Measurements from ENCODE around the gene PLEKHA7. TPM values are rescaled to one million over a fixed set of nuclear protein-coding genes. Genes with fewer than 3 reads are reported as not detected.

Gene PLEKHA7
- polyA plus RNA-seq, 1 donor: 63.0 TPM

DNA sequence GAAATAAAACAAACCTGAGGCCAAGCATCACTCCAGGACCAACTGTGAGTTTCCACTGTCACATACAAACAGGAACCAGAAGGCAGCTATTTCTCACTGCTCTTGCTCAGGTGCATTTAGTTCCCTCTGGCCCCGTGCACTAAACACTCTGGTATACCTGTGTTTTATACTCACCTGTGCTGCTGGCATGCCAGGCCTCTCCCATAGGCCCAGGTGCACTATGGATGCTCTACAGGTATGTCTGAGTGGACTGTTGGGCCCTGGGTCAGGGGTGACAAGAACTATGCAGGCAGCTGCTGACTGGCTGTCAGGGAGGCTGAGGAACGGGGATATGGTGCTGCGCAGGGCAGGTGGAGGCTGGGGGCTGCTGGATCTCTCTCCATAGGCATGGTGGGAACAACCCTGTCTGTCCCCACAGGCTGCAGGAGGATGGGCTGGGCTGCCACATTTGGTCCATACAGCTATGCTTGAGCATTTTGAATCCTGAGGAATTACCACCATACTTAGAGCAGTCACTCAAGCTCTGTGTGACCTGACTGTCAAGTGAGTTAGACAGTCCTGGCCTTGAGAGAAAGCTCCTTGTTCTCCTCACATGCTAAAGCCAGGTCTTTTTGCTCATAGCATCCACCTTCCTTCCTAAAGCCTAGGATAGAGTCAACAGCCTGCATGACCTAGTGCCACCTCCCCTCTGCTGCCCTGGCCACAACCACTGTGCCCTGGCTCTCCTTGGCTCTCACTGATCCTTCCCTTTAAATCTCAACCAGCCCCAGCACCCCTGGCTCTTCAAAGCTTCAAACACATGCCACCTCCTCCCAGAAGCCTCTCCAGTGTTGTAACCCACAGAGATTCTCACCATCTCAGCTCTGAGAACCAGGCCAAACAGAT, 202.8 kb downstream of the PLEKHA7 start:
- no peak for DNase-seq

DNA sequence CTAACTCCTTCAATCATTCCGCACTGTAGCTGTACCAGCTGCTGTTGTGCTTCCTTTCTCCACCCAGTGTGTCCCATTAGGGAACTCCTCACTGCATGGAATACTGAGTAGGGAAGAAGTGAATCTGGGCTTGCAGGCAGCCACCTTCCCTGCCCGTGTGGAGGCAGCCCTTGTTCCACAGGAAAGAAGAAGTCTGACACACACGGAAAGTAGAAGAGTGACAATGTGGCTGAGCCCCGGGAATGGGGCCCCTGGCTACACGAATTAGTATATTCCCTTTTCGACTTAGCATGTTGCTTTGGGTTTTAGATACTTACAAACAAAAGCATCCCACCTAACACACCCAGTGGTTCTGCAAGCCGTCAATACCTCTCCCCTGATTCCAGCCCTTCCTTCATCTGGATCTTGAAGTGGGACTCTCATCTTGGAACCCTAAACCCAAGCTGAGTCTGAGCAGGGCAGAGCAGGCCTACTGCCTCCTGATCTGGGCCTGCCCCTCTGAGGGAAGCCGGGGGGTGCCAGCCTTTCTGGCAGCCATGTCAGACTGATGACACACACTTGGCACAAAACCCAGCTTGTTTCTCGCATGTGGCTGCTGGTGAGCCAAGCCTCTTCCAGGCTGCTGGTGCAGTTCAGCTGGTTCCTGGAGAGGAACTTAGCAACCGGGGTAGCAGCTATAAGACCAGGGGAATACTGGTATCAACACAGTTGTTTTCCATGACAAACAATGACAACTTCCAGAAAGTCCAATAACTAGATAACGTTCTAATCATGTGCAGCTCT, 204.1 kb downstream of the PLEKHA7 start:
- no peak for DNase-seq

DNA sequence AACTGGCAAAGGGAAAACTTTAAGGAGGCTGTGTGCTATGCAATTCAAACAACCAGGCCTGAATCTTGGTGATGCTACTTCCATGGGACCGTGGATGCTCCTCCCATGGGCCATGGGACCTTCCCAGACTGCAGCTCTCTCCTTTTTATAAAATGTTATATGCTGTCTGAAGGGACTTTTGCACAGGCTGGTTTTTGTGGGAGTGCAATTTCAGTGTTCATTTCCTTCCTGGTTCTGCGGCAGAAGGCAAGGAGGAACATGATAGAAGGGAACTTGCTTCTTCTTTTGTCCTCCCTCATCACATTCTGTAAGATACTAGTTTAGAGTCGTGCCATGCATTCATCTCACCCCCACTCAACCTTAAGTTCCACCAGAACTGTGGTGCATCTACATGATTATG, 206.9 kb downstream of the PLEKHA7 start:
- DNase-seq: no peak

DNA sequence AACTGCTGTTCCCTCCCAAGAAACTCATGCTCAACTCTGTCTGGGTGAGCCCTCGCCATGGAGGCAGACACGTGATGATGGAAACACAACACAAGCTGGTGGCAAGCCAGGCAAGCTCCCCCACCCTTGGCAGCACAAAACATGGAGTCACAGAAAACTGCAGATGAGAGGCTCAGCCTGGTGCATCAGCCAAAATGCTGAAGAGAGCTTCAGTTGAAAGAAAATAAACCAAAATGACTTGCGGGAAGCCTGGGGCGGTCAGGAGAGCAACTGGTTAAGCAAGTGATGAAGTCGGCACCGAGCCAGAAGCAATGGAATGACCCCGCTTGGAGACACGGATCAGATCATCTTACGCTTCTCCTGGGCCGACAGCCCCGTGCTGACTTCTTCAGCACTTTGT, 207.4 kb downstream of the PLEKHA7 start:
- DNase-seq: no peak

DNA sequence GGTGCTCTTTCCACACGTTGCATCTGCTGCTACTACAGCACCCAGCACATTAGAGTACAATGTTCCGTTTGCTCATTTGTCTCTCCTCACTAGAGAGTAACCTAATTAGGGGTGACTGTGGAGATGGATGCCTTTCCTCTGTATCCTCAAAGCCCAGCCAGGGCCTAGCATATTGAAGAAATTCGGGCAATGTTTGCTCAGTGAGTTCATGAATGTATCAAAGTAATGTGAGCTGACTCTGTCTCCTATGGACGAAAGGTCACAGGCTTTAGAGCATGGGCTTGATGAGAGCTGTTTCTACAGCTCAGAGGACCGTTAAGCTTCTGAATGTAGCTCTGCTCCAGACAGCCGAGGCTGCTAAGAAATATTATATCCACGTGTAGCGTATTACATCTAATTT, 208.3 kb downstream of the PLEKHA7 start:
- no peak for DNase-seq

DNA sequence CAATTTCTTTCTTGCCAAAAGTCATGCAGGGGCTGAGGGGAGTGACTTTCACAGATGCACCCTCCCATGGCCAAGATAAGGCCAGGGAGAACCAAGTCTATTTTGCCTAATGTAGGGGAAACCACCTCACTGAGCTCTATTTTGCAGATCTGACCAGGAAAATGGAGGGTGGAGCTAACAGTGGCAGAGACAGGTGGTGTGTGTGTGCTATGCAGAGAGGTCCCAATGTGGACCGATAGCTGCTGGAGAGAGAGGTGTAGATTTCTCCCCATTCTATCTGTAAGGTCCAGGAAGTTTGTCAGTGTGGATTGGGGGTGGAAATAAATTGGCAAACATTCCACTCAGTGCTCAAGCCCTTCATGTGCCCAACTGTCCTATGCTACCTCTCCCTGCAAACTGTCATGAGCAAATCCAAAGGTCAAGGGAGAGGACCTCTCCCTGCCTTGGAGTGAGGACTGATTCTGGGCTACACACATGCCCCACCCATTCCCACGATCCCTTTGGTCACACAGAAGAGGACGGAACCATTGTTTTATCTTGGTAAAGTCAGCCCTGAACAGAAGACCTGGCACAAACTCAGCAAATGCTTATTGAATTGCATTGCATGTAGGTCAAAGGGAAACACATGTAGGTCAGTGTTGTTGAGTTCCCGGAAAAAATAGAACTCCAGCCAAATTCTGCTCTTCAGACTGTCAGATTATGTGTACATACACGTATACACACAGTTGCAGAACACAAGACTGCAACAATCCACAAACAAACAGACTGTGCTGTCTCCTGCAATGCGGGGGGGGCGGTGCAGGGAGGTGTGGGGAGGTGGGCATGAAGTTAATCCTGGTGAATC, 209.9 kb downstream of the PLEKHA7 start:
- no peak for DNase-seq

DNA sequence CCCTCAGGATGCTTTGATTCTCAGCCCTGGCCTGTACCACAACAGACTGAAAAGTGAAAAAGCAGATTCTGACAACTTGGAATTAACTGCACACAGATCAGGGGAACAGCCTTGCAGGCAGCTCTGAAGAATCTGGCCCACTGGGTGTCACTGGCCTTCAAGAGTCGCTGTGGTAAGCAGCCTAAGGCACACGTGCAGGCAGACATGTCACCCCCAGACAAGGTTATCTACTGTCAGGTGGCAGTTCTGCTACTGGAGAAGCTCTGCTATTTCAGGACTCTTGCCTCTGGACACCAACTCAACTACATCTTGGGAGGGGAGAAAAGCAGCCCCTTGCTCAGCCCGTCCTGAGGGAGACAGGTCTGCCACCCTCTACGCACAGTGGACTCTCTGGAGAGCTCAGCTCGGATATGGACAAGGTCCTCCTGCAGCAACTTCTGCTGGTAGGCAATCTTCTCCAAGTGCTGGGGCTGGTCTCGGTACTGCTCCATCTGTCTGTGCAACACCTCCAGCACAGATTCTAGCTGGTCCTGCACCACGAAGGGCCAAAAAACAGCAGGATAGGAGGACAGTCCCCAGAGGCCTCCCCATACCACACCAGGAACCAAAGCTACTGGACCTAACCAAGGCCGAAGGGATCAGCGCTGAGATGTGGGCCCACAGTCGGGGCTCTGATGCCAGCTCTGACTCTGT, 212.8 kb downstream of the PLEKHA7 start:
- DNase-seq: no peak

DNA sequence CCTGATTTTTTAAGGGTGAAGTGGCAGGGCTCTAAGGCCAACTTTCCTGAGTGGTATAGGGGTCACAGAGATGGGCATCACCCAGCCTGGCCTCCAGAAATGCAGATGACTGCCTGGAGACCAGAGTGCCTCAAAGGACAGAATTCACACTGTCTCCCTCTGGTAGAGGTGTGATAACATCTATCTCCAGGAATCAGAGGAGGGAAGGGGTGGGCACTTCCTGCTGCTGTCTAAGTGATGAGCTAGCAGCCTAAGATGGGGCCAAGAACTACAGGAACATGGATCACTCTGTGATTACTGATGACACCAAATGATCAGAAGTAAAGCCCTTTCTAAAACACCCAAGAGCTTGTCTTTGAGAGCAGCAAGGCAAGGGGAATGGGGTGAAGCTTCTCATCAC, 213.8 kb downstream of the PLEKHA7 start:
- DNase-seq: no peak

DNA sequence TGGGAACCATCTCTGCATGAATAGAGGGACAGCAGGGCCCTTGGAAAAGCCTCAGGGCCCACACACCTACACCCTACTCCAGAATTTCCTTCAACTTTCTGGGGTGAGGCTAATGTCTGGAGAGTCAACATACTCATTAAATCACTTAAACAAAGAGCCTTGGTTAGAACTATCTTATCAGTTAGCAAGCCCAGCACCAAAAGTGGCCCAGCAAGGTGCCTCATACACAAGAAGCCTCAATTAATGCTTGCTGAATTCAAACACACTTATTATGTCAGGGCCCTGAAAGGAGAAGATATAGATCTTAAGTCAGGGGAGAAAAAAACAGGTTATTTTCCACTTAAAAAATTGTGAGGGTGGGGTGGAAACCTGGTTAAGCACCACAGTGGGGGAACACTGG, 214.3 kb downstream of the PLEKHA7 start:
- no peak for DNase-seq

DNA sequence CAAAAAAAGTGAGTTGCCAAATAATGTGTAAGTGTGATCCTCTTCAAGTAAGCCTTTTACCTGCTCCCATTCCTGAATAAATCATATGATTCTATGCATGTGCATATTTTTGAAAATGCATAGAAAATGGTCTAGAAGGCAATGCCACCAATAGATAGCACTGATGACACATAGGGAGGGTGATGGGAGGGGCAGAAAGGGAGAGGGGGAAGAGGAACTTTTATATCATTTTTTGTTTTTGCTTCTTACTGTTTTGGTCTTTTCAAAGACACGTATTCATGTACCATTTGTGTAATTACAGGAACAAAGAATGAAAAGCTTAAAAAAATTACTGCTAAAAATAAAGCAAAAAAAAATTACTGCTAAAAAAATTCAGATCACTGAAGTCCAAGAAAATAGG, 215.0 kb downstream of the PLEKHA7 start:
- no peak for DNase-seq

DNA sequence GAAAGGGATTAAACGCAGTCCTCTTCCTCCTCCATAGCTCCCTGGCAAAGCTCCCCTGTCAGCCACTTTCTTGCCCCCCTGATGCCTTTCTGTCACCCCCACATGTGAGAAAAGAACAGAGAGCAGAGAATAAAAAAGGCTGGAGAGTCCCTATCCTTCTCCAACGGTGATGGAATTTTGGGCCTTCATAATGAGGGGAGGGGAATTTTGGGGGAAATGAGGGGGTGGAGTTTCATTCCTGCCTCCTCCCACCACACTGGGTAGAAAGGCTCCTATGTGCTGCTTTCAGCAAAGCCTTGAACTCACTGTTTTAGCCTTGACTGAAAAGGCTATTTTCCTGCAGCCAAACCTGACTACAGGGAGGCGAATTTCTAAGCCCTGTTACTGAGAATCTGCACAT, 216.4 kb downstream of the PLEKHA7 start:
- DNase-seq: no peak

DNA sequence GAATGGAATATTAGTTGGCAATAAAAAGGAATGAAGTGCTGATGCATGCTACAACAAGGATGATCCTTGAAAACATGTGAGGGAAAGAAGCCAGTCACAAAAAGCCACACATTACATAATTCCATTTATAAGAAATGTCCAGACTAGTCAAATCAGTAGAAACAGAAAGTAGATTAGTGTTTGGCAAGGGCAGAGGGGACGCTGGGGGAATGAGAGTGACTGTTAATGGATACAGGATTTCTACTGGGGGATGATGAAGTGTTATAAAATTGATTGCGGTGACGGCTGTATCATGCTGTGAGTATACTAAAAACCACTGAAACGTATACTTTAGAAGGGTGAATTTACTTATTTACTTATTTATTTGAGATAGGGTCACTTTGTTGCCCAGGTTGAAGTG, 217.9 kb downstream of the PLEKHA7 start:
- no peak for DNase-seq

DNA sequence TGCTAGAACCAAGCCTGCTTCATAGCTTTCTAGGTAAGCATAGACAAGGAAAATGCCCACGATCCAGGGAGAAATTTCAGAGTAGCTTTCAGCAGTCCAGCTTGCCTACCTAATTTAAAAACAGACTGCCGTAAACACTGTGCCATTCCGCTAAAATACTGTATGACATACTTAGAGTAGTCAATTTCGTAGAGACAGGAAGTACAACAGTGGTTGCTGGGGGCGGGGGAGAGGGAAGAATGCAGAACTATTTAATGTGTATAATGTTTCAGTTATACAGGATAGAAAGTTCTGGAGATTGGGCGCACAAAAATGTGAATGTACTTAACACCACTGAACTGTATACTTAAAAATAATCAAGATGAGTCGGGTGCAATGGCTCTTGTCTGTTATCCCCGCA, 219.1 kb downstream of the PLEKHA7 start:
- DNase-seq: no peak

DNA sequence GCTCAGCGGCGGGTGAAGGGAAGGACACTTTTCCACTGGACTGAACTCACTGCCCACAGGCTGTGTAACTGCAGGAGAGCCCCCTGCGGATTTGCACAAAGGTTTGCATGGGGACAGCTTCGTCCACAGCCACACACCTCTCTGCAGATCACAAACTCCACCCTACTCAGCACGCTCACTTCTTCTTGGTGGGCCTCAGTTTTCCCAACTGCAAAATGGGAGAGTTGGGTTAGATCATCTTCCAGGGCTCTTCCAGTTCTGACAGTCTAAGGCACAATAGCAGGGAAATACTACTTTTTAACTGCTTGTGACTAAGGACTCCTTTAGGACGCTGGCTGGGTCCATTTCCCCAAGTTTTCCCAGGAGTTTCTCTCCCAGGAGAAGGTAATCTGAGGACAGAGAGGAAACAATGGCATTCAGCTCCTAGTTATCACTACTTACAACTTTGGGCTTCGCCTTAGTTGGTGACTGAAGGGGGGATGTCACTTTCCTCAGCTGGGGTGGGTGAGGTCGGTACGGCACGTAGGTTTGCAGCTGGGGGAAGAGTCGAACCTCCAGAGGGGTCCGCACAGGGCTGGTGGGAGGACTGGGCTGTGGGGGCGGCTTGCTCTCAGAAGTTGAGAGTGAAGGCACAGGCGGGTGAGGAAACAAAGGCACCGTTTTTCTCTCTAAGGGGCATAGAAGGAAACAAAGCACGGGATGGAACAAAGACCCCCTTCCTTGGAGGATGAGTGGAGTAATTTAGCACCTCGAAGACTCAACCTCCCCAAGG, 220.0 kb downstream of the PLEKHA7 start:
- no peak for DNase-seq

DNA sequence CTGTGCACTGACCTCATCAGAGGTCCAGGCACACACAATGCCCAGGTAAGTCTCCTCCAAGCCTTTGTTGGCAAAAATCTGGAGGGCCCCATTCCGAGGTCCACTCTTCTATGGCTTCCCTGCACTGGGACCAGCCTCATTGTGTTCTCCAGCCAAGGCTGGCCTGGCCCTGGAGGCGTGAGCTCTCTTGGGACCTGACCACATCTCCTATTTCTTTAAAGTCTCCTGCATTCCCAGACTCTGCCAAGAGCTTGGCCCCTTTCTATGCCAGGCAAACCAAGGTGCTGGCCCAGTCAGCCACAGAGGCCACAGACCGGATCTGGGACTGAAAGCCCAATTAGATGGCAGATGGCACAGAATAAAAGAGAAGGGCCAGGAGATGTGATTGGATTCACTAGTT, 220.7 kb downstream of the PLEKHA7 start:
- no peak for DNase-seq

DNA sequence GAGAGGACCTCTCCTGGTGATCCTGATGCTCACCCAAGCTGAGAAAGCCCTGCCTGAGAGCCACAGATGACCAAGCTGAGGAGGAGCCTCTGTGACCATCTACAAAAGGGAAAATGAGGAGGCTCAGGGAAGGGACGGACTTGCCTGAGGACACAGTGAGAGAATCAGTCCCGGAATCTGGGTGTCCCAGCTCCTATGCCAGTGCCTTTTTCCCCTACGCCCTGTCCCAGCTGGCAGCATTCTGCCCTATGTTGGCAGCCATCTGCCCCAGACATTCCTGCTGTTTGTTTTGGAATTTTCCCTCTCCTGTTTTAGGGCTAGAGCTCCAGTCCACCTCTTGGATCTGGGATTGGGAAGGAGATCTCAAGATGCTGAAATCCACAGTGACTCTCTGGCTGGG, 221.2 kb downstream of the PLEKHA7 start:
- DNase-seq: no peak

DNA sequence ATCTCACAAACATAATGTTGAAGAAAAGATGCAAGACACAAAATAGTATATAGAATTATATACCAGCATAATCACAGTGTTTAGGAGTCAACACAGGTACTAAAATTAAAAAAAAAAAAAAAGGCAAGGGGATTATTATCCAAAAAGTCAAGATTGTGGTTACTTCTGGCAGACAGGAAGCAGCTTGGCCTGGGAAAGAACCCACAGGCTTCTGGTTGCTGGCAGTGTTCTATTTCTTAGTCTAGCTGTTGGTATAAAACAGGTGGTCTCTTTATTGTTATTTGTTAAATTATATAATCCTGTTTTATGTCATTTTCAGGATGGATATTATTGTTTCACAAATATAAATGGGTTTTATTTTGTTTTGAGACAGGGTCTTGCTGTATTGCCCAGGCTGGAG, 221.8 kb downstream of the PLEKHA7 start:
- no peak for DNase-seq

DNA sequence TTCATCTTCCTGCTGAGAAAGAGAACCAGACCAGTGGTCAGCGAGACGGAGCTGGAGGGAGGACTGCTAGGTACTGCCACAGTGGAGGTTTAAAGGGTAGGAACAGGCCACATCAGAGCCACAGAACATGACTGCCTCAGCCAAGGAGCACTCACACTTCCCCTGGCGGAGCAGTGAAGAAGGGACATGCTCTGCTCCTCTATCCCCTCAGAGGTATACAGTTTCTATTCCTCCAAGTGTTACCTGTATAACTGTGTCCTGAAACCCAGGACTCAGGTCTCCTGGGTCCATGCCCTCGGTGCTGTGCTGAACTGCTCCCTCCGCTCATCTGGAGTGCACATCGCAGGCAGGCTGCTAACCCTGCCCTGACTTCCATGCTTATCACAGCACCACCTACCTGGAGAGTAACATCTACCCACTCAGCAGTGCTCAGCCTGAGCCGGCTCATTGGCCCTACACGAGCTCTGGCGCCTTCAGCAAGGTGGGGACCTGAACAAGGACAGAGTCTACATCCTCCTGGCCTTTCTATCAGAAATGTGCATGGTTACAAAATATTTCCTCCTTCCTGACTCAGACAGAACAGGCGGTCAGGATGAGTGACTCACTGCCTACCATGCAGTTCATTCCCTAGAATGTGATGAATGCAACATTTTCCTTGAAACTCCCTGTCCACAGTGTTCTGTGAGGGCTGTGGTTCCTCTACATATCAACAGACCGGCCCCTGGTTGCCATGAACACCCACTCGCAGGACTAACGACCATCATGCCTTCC, 222.8 kb downstream of the PLEKHA7 start:
- DNase-seq: no peak

DNA sequence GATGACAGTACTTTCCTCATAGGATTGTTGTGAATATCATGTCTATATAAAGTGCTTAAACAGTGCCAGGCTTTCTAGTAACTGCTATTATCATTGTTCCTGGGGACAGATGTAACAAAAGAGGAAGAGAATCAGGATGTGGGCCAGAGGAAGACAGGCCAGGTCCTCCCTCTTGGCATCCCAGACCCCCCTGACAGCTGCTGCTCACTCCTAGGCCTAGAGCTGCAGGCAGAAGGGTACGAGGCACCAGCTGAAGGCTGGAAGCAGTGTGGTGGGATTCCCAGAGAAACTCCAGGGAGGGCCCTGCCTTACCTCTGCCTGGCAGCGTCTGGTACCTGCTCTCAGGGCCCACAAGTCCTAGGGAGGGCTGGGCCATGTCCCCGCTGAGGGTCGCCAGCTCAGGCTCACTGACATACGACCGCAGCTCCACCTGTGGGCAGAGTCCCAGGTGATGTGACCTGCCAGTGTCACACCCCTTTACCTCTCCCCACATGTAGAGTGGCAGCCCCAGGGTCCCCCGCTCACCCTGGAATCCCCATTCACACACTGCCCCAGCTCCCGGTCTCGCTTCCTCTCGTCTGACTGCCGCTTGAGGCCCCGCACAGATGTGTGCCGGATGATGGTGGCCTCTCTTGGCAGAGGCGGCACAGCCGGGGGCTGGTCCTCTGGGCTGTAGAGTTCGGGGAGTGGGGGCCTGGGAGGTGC, 223.6 kb downstream of the PLEKHA7 start:
- DNase-seq: no peak

Measured in left kidney (tissue), 2 donors.